NT2/D1 (cell line): ENCODE results near the gene CRACDL.

Experiments used
- SUZ12 ChIP-seq: IDR thresholded peaks from 2 replicates; pipeline ENCODE4 v1.6.1; 2011; ENCODE audit not compliant: insufficient read length, insufficient read depth; ENCODE audit errors: extremely low read depth
- YY1 ChIP-seq: IDR thresholded peaks from 2 replicates; pipeline ENCODE4 v1.6.1; 2011; ENCODE audit not compliant: insufficient read length, insufficient read depth
- ZNF274 ChIP-seq: IDR thresholded peaks from 2 replicates; pipeline ENCODE4 v1.6.1; 2011; ENCODE audit warnings: mild to moderate bottlenecking, low read depth, low read length

DNA sequence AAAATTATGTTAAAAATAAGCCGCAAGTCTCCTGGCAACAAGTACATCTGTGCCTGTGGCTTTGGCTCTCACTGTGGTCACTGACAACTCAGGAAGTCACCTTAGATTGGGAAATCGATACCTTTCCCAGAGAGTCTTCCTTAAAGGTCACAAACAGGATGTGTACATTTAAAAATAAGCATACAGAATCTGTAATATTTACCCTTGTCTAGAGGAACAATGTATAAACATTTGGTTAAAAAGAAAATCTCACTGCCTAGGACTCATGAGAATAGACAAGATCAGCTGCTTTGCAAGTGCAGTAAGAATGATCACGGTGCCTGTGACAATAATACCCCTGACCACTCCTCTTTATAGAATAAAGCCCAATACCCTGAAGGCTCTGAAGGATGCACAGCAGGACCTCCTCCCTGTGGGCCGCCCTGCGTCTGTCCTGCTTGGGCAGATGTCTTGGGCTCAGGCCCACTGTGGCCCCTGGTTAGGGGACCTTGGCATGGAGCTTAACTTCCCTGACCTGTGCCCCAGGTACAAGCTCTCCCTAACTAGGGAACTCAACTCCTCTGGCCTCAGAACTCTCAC lies 107.1 kb downstream of the CRACDL start:
- TF ChIP-seq ZNF274 (no peak), YY1 (no peak), SUZ12 (no peak)
